SK-N-SH (cell line): Measurements from ENCODE around the gene ZNF491.

ENCODE experiments used
- EZH2phosphoT487 ChIP-seq: fragments of 200-600 bp; sonication (generic); IDR thresholded peaks from 2 replicates; pipeline ENCODE4 v1.6.1; 2017; ENCODE audit warnings: low read depth, mixed run types, mild to moderate bottlenecking, antibody characterized with exemption, moderate library complexity, borderline replicate concordance
- GATA2 ChIP-seq: sonication (generic); formaldehyde crosslinking; IDR thresholded peaks from 2 replicates; pipeline ENCODE4 v1.5.0; 2020; ENCODE audit warnings: mild to moderate bottlenecking, missing genetic modification reagents
- NFIC ChIP-seq: IDR thresholded peaks from 2 replicates; pipeline ENCODE4 v1.4.0; 2012; ENCODE audit warnings: borderline replicate concordance
- REST ChIP-seq: IDR thresholded peaks from 2 replicates; pipeline ENCODE4 v1.6.1; 2012; ENCODE audit warnings: mild to moderate bottlenecking, low read depth, low read length, moderate library complexity
- SMC3 ChIP-seq: IDR thresholded peaks from 2 replicates; pipeline ENCODE4 v1.6.1; 2012; ENCODE audit warnings: low read depth, low read length, improper control_type of control experiment
- TF ChIP-seq, protein P1 (sequence below): fragments of 200-600 bp; sonication (generic); IDR thresholded peaks from 2 replicates; pipeline ENCODE4 v1.6.1; 2017; ENCODE audit warnings: antibody characterized with exemption, mild to moderate bottlenecking, moderate library complexity

- TF ChIP-seq NFIC (no peak), REST (no peak), GATA2 (CRISPR knock-in tag) (no peak), EZH2phosphoT487 (no peak), SMC3 (no peak)
- TF ChIP-seq, protein P1, sequence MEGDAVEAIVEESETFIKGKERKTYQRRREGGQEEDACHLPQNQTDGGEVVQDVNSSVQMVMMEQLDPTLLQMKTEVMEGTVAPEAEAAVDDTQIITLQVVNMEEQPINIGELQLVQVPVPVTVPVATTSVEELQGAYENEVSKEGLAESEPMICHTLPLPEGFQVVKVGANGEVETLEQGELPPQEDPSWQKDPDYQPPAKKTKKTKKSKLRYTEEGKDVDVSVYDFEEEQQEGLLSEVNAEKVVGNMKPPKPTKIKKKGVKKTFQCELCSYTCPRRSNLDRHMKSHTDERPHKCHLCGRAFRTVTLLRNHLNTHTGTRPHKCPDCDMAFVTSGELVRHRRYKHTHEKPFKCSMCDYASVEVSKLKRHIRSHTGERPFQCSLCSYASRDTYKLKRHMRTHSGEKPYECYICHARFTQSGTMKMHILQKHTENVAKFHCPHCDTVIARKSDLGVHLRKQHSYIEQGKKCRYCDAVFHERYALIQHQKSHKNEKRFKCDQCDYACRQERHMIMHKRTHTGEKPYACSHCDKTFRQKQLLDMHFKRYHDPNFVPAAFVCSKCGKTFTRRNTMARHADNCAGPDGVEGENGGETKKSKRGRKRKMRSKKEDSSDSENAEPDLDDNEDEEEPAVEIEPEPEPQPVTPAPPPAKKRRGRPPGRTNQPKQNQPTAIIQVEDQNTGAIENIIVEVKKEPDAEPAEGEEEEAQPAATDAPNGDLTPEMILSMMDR: no peak
Measured at GRCh38 chr19:11754663-11755062, 43.7 kb upstream of the ZNF491 start.
